Brain microvascular endothelial cell (primary cell): ENCODE results near the gene TMEM203.

ENCODE experiments used
- DNase-seq: peaks from one replicate; pipeline ENCODE4 v3.0.0-alpha.2; 2020
- H3K27ac ChIP-seq: fragments of 250-450 bp; sonication (Bioruptor Pico); 2 replicates; pipeline ENCODE4 v1.5.1; 2020; ENCODE audit warnings: mild to moderate bottlenecking, moderate library complexity
- H3K27me3 ChIP-seq: fragments of 250-450 bp; sonication (Bioruptor Pico); replicated peaks from 2 replicates; pipeline ENCODE4 v1.5.1; 2020; ENCODE audit warnings: mild to moderate bottlenecking
- H3K36me3 ChIP-seq: fragments of 250-450 bp; sonication (Bioruptor Pico); replicated peaks from 2 replicates; pipeline ENCODE4 v1.5.1; 2020; ENCODE audit warnings: mild to moderate bottlenecking
- H3K4me3 ChIP-seq: 2 replicates; pipeline ENCODE4 v1.5.1; 2011; ENCODE audit warnings: low read depth, mild to moderate bottlenecking, control low read depth, low read length, moderate library complexity
- in situ Hi-C: cut with HindIII; loops from 2 replicates; pipeline ENCODE4 v1.10.0; 2017; ENCODE audit warnings: low sequenced_read_pairs, low pct_ligation_motif_present
- TF ChIP-seq, protein P1 (sequence below): IDR thresholded peaks from 2 replicates; pipeline ENCODE4 v1.5.1; 2011; ENCODE audit warnings: low read depth, mild to moderate bottlenecking, moderate library complexity, low read length, control low read depth, inconsistent platforms; ENCODE audit errors: missing control alignments

Gene TMEM203

DNA sequence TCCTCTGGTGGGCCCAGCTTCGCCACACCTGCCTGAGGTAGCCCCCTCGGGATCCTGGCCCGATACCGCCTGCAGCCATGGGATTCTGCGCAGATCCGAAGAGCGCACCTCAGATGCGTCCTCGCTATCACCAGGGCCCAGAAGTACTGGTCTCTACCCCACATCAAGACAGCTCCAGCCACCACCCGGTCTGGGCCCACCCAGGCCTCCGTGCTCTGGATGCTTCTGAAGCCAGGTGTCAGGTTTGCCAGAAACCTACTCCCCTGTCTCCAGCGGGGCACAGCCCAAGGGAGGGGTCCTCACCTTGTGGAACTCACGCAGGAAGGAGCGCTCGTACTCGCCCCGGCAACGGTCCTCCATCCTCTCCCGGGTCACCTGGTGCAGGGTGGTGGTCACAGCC, 19.5 kb downstream of the TMEM203 start:
- H3K36me3 ChIP-seq = peaks cover 28% of the 10 kb centered on the region
- no peak overlapping the region for H3K4me3 ChIP-seq
- TF ChIP-seq, protein P1, sequence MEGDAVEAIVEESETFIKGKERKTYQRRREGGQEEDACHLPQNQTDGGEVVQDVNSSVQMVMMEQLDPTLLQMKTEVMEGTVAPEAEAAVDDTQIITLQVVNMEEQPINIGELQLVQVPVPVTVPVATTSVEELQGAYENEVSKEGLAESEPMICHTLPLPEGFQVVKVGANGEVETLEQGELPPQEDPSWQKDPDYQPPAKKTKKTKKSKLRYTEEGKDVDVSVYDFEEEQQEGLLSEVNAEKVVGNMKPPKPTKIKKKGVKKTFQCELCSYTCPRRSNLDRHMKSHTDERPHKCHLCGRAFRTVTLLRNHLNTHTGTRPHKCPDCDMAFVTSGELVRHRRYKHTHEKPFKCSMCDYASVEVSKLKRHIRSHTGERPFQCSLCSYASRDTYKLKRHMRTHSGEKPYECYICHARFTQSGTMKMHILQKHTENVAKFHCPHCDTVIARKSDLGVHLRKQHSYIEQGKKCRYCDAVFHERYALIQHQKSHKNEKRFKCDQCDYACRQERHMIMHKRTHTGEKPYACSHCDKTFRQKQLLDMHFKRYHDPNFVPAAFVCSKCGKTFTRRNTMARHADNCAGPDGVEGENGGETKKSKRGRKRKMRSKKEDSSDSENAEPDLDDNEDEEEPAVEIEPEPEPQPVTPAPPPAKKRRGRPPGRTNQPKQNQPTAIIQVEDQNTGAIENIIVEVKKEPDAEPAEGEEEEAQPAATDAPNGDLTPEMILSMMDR = no peak
- in situ Hi-C loops = no loop called here
- no peak for DNase-seq
- H3K27ac ChIP-seq = no peak overlapping the region
- no peaks in the 10 kb centered on the region for H3K27me3 ChIP-seq

DNA sequence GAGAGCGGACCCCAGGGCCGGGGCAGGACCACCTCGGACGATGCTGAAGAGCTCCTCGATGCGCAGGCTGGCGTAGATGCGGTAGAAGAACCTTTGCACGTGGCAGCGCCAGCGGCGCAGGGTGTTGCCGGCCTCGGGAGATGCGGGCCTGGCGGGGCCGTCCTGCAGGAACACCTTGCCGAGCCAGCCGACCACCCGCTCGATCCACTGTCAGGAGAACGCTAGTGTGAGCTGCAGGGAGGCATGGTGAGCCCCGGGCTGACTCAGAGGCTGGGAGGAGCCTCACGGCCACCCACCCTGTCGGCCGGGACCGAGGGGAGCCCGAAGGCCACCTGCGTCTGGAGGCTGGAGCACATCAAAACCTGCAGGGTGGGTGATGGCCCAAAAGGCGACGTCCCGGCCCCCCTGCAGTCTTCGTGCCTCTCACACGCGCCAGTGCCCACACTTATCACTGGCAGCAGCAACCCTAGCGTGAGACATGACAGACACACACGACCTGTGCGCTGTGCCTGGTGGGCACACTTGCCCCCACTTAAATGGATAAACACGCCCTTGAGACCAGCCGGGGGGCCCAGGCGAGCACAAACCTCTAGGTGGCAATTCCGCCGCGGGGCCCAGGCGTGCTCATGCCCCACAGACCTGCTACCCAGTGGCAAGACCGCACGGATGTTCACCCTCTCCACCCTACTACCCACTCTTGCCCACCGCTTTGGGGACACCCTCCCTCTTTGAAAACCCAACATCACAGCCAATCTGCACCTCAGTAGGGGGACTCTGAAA, 20.4 kb downstream of the TMEM203 start:
- TF ChIP-seq, protein P1 = no peak
- in situ Hi-C loops = no loop called here
- Histone ChIP-seq H3K27me3 (no peaks in the 10 kb centered on the region), H3K27ac (no peak overlapping the region), H3K36me3 (peaks cover 32% of the 10 kb centered on the region), H3K4me3 (no peak overlapping the region)
- DNase-seq = no peak

DNA sequence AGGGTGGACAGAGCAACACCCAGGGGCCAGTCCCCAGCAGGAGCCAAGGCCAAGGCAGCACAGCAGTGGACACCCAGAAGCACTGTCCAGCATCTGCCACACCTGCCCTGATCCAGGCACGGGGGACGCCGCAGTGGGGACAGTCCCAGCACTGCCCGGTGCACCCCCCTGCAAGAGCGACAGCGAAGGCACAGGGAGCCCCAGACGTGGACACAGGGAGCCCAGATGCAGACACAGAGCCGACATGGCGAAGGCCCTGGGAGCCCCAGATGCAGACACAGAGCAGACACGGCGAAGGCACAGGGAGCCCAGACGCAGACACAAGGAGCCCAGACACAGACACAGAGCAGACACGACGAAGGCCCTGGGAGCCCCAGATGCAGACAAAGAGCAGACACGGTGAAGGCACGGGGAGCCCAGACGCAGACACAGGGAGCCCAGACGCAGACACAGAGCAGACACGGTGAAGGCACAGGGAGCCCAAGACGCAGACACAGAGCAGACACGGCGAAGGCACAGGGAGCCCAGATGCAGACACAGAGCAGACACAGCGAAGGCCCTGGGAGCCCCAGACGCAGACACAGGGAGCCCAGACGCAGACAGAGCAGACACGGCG, 21.4 kb downstream of the TMEM203 start:
- Histone ChIP-seq H3K27ac (no peak overlapping the region), H3K36me3 (peaks cover 37% of the 10 kb centered on the region)

DNA sequence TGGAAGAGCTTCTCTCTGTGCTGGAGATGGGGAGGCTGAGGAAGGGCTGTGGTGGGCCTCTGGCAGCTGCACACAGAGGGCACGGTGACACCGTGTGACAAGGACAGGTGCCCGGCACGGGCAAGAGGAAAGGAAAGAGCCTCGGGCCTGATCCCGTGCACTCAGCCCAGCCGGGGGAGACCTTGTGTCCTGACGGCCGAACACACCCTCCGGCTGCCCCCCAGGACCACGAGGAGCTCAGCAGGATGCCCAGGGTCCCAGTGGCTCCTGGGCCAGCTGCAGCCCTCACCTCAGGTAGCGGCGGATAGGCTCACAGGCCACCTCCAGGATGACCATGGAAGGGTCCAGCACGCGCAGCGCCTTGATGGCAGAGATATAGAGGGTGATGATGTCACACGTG, 22.6 kb downstream of the TMEM203 start:
- DNase-seq = no peak
- Histone ChIP-seq H3K27me3 (no peaks in the 10 kb centered on the region), H3K36me3 (peaks cover 46% of the 10 kb centered on the region), H3K27ac (no peak overlapping the region), H3K4me3 (no peak overlapping the region)
- TF ChIP-seq, protein P1 = no peak
- in situ Hi-C loops = no loop called here

More for the DNA sequence above, 21.4 kb downstream of the TMEM203 start:
- no peaks in the 10 kb centered on the region for H3K27me3 ChIP-seq
- DNase-seq = no peak
- TF ChIP-seq, protein P1 = no peak
- no peak overlapping the region for H3K4me3 ChIP-seq
- in situ Hi-C loops = no loop called here

DNA sequence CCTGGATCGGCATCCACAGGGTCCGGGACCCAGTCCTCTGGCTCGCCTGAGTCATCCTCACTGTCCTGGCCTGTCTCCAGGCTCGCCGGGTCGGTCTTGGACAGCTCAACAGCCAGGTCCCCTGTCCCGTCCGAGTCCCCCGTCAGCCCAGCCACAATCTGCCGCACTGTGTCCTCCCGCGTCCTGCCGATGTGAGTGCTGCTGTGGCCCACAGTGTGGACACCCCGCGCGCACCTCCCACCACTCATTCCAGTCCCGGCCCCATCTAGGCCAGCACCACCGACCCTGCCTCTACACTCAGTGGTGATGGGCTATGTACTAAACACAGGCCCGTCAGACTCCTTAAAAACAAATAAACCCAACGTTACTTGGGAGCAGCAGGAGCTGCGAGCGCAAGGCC, 23.8 kb downstream of the TMEM203 start:
- DNase-seq = no peak
- Histone ChIP-seq H3K27ac (no peak overlapping the region), H3K27me3 (no peaks in the 10 kb centered on the region), H3K36me3 (peaks cover 50% of the 10 kb centered on the region), H3K4me3 (no peak overlapping the region)
- in situ Hi-C loops = no loop called here
- TF ChIP-seq, protein P1 = no peak

- H3K36me3 ChIP-seq = peaks cover 50% of the 10 kb centered on the region
- TF ChIP-seq, protein P1 = no peak
These were observed 25.0 kb downstream of the TMEM203 start for GRCh38 chr9:137180491-137180890.

More at GRCh38 chr9:137180491-137180890, 25.0 kb downstream of the TMEM203 start:
- no peak for DNase-seq
- in situ Hi-C loops = no loop called here
- H3K27me3 ChIP-seq = no peaks in the 10 kb centered on the region
- H3K27ac ChIP-seq = no peak overlapping the region
- H3K4me3 ChIP-seq = no peak overlapping the region
